NCI-H2029 treated with DMSO at 0.1 percent for 48 hours (cell line): ENCODE data around the gene TUBA4B.
"Not testable (repeated sequence)": the region's sequence is repeated elsewhere in the genome, so short reads cannot be mapped to it uniquely, and the experiment has no call there.

Experiments used
- DNase-seq: peaks from one replicate; lab custom pipeline; 2025; lab: John Stamatoyannopoulos, UW

TUBA4B gene

GRCh38 chr2:219291910-219292490 lies 39.0 kb downstream of the TUBA4B start:
- DNase-seq: no peak

GRCh38 chr2:219292616-219293015 lies 39.6 kb downstream of the TUBA4B start:
- DNase-seq: no peak

DNA sequence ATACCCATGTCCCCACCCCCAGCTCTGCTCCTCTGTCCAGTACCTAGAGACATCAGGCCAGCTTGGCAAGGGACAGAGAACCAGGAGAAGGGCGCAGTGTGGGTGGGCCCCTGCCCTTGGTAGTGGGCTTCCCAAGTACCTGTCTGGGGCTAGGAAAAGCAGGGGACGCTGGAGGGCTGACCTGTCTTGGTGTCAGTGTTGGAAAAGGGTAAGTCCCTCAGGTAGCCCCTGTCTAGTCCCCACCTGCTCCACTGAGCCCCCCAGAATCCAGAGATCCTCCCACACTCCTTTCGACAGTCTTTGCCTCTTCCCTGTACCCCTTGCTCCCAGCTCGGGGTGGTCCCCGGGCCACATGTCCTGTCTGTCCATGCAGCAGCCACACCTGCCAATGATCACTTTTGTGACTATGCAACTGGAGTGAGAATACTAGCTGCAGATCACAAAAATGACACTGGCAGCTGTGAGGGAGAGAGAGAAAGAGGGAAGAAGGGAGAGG lies 40.7 kb downstream of the TUBA4B start:
- no peak for DNase-seq

DNA sequence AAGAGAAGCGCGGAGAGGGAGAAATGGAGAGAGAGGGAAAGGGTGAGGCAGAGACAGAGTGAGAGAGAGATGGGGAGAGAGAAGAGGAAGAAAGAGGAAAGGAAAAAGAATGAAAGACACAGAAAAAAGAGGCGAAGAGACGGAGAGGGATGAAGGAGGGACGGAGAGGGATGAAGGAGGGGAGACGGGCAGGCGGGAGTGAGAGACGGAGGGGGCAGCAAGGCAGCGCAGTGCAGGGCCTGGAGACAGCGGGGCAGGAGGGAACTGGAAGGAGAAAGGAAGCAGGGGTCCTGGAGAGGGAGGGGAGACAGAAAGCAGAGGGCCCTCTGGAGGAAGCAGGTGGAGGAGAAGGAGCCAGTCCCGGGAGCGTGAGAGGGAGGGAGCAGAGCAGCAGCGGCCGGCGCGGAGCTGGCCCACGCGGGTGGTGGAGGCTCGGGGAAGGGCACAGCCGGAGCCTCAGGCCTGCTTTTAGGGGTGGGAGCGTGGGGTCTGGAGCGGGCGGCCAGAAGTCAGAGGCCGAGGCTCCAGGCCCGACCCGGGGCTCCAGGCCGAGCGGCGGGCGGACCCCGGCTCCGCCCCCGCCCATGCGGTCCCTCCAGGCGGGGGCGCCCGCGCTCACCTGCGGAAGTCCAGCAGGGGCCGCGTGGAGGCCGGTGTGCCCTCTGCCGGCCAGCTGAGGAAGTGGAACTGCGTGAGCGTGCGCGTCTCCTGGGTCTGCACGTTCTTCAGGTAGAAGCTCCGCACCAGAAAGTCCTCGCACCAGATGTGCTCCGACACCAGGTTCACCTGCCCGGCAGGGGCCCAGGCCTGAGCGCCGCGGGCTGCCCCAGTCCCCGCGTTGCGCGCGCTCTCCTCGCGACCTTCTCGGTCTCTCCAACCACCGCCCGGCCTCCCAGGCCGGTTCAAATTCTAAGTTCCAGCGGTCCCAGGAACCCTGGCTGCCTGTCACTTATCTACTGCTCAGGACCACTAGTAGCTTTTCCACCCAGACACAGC lies 41.6 kb downstream of the TUBA4B start:
- DNase-seq: peak; percentile 35

DNA sequence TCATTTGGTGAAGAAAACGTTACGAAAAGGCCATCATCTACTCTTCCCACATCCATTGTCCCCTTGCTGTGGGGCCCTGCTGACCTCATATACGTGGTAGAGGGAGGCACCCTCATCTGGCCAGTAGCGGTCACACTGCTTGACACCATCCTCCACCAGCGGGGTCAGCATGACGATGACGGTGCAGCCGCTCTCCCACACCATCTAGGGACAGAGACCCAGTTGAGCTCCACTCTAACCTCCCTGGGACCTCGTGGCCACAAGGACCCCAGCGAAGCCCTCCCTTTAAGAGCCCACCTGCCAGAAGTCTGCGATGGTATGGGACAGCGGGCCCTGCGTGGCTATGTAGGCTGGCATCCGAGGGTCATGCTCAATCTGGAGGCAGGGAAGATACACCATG lies 43.1 kb downstream of the TUBA4B start:
- DNase-seq: no peak

GRCh38 chr2:219296631-219297391 lies 43.8 kb downstream of the TUBA4B start:
- DNase-seq: no peak

- no peak for DNase-seq
These were observed 44.9 kb downstream of the TUBA4B start for GRCh38 chr2:219297766-219298456.

GRCh38 chr2:219298759-219299371 lies 45.8 kb downstream of the TUBA4B start:
- peak; percentile 45 for DNase-seq

GRCh38 chr2:219299372-219299760 lies 46.3 kb downstream of the TUBA4B start:
- no peak for DNase-seq

GRCh38 chr2:219300022-219300421 lies 47.0 kb downstream of the TUBA4B start:
- no peak for DNase-seq

GRCh38 chr2:219302412-219302968 lies 49.4 kb downstream of the TUBA4B start:
- no peak for DNase-seq

DNA sequence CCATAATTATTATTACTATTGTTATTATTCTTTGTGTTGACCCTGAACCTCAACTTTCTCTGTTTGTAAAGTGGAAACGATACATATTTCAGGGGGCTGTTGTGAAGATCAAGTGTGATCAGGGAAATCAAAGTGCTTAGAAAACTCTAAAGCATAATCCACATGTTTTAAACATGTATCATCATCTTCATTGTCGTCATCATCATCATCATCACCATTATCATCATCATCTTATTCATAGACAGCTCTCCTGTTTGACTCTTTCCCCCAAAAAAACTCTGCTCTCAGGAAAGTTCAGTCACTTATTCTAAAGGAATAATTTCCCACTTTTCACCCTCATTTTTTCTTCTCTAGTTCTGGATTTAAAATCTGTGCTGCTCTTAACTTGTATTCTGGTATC lies 51.2 kb downstream of the TUBA4B start:
- DNase-seq: no peak

GRCh38 chr2:219306047-219306446 lies 53.0 kb downstream of the TUBA4B start:
- no peak for DNase-seq

DNA sequence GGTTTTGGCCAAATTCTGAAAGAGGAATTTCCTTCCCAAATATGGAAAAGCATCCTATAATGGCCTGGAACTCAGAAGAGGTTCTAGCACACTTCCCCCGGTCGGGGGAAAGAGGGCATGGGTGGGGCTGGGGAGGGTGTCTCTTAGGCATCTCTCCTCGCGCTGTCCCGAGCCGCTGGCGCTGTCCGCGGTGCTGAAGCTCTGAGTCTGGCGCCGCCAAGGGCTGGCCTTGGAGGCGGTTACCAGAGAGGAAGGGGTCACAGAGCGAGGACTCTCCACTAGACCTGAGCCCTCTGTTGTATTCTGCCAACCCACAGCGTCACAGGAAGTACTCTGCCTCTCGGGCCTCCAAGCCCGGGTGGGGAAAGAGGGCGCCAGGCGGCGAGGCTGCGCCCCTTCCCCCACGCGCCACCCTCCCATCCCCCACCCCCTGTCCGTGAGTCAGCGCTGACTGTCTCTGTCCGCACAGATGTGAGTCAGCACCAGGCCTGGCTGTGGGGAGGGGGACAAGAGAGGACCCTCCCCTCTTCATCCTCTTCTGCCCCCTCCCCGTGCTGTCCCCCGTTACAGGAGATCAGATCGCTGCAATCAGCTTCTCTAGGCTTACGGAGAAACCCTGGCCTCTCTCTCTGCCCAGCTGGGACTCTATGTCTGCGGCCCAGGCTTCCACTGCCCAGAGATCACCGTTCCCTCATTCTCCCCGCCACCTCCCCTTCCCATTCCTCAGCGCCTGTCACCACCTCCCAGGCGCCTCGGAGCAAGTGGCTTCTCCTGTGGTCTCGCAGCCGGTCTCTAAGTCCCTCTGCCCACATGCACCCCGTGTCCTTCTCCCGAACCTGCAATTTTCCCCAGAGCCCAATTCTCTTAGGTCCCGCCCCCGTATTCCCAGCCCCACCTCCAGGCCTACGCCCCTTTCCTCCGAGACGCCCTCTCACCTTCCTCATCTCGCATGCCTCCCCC lies 55.4 kb downstream of the TUBA4B start:
- DNase-seq: no peak

DNA sequence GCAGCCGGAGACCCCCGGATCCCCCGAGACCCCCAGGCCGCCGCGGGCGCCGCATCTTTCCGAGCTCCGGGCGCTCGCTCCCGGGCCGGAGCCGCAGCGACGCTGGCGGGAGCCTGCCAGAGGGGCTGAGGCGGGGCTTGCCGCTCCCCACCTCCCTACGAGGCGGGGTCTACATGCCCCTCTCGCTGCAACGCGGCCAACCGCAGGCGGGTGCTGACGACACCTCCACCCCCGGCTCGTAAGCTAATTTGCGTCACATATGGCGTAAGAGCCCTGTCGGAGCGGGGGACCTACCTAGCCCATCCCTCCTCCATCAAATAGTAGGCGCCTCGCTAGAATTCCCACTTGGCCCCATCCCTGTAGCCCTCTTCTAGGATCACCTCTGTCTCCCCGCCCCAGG lies 56.2 kb downstream of the TUBA4B start, which contains the start of gene PTPRN:
TSS of gene PTPRN (minus strand) at position 124 of the 400 bp plus-strand sequence. CDS start at position 55, 69 bp downstream.
- DNase-seq: no peak

DNA sequence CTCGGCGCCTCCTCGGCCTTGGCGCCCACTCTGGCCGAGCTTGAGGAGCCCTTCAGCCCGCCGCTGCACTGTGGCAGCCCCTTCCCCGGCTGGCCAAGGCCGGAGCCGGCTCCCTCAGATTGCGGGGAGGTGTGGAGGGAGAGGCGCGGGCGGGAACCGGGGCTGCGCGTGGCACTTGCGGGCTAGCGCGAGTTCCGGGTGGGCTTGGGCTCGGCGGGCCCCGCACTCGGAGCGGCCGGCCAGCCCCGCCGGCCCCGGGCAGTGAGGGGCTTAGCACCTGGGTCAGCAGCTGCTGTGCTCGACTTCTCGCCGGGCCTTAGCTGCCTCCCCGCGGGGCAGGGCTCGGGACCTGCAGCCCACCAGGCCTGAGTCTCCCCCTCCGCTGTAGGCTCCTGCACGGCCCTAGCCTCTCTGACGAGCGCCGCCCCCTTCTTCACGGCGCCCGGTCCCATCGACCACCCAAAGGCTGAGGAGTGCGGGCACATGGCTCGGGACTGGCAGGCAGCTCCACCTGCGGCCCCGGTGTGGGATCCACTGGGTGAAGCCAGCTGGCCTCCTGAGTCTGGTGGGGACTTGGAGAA lies 59.7 kb downstream of the TUBA4B start:
- DNase-seq: not testable (repeated sequence)

GRCh38 chr2:219314804-219315468 lies 61.9 kb downstream of the TUBA4B start:
- no peak for DNase-seq
